ENCODE data around the gene PPM1J. TPM values are rescaled to one million over a fixed set of nuclear protein-coding genes. Genes with fewer than 3 reads are reported as not detected.

PPM1J gene
- total RNA-seq, 1 donor from 2014 or later = 1.6 TPM

DNA sequence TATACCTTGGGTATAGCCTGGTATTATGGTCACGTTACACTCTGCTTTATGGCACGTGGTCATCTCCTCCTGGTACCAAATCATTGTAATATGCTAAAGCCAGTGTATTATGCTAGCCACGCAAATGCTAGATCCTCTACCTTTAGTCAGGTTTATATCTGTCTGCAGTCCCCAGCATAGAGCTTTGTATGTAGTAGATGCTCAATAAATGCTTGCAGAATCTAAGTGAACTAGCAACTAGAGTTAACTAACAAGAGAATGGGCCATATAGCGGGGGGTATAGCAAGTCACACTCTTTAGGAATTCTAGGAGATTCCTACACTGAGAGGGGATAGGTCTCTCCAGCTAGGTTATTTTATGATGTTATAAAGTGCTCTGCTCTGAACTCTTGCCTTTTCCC lies 37.6 kb downstream of the PPM1J start:
- H3K4me1 Mint-ChIP-seq (ENCODE audit: unreplicated experiment) = peaks cover 22% of the 10 kb centered on the region
- H3K27ac Mint-ChIP-seq (ENCODE audit: unreplicated experiment) = no peak overlapping the region
- no peaks in the 10 kb centered on the region for H3K9me3 Mint-ChIP-seq (ENCODE audit: unreplicated experiment)
- no peak for DNase-seq (ENCODE audit: low spot score)
- no peak overlapping the region for H3K4me3 Mint-ChIP-seq (ENCODE audit: unreplicated experiment)
- no peaks in the 10 kb centered on the region for H3K36me3 Mint-ChIP-seq (ENCODE audit: low read depth, unreplicated experiment)
- TF ChIP-seq, protein P1, sequence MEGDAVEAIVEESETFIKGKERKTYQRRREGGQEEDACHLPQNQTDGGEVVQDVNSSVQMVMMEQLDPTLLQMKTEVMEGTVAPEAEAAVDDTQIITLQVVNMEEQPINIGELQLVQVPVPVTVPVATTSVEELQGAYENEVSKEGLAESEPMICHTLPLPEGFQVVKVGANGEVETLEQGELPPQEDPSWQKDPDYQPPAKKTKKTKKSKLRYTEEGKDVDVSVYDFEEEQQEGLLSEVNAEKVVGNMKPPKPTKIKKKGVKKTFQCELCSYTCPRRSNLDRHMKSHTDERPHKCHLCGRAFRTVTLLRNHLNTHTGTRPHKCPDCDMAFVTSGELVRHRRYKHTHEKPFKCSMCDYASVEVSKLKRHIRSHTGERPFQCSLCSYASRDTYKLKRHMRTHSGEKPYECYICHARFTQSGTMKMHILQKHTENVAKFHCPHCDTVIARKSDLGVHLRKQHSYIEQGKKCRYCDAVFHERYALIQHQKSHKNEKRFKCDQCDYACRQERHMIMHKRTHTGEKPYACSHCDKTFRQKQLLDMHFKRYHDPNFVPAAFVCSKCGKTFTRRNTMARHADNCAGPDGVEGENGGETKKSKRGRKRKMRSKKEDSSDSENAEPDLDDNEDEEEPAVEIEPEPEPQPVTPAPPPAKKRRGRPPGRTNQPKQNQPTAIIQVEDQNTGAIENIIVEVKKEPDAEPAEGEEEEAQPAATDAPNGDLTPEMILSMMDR (IDR thresholded peaks at IDR 0.05; ENCODE audit: unreplicated experiment) = no peak
- peaks cover 6% of the 10 kb centered on the region for H3K27me3 Mint-ChIP-seq (ENCODE audit: unreplicated experiment)

DNA sequence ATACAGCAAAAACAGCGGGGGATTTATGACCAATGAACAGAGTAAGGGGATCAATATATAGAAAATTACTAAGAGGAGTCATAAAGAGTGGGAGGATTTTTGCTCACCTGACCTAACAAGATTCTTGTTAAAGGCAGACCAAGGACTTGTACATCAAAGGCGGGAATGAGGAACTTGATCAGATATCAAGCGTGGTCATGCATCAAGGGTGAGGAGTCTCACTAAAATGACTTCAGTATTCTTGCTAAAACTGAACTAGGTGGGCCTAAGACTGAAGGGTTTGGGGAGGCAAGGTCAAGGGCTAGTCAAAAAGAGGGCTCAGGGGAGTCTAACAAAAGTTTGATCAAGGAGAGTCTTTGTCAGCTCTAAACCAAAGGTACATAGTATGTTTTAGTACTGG lies 38.6 kb downstream of the PPM1J start:
- H3K27ac Mint-ChIP-seq (ENCODE audit: unreplicated experiment) = no peak overlapping the region

DNA sequence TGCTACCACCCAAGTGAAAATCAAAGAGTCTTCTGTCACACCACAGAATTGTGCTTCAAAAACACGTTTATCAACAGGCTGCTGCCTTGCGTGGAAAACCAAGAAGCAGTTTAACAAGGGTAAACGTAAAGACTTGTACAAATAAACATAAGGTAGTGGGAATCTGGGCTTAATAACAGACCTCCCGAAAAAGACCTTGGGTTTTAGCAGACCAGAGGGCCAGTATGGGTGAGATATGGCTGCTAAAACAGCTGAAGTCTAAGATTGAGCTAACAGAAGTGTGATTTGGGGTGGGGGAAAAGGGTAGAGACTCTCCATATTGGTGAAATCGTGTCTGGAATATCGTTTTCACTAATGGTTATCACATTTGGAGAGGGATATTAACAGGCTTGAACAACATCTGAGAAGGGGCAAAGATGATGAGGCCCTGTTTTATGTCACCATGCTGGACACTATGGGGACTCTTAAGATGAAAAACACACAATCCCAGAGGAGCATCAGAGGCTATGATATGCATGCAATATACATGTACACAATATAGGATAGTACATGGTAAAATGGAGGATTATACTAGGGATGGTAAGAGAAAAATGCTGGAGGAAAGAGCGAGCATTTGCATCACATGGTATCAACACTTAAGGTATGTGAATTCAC lies 39.3 kb downstream of the PPM1J start:
- Mint-ChIP-seq H3K27ac (ENCODE audit: unreplicated experiment) (no peak overlapping the region), H3K9me3 (ENCODE audit: unreplicated experiment) (no peaks in the 10 kb centered on the region), H3K36me3 (ENCODE audit: low read depth, unreplicated experiment) (peaks cover 3% of the 10 kb centered on the region), H3K4me3 (ENCODE audit: unreplicated experiment) (peak overlapping the region; percentile 88), H3K4me1 (ENCODE audit: unreplicated experiment) (peaks cover 22% of the 10 kb centered on the region), H3K27me3 (ENCODE audit: unreplicated experiment) (peaks cover 6% of the 10 kb centered on the region)
- no peak for DNase-seq (ENCODE audit: low spot score)
- TF ChIP-seq, protein P1 (IDR thresholded peaks at IDR 0.05; ENCODE audit: unreplicated experiment) = no peak

More for the DNA sequence above, 38.6 kb downstream of the PPM1J start:
- Mint-ChIP-seq H3K27me3 (ENCODE audit: unreplicated experiment) (peaks cover 6% of the 10 kb centered on the region), H3K4me1 (ENCODE audit: unreplicated experiment) (peaks cover 22% of the 10 kb centered on the region), H3K9me3 (ENCODE audit: unreplicated experiment) (no peaks in the 10 kb centered on the region), H3K4me3 (ENCODE audit: unreplicated experiment) (no peak overlapping the region), H3K36me3 (ENCODE audit: low read depth, unreplicated experiment) (no peaks in the 10 kb centered on the region)
- TF ChIP-seq, protein P1 (IDR thresholded peaks at IDR 0.05; ENCODE audit: unreplicated experiment) = no peak
- no peak for DNase-seq (ENCODE audit: low spot score)

DNA sequence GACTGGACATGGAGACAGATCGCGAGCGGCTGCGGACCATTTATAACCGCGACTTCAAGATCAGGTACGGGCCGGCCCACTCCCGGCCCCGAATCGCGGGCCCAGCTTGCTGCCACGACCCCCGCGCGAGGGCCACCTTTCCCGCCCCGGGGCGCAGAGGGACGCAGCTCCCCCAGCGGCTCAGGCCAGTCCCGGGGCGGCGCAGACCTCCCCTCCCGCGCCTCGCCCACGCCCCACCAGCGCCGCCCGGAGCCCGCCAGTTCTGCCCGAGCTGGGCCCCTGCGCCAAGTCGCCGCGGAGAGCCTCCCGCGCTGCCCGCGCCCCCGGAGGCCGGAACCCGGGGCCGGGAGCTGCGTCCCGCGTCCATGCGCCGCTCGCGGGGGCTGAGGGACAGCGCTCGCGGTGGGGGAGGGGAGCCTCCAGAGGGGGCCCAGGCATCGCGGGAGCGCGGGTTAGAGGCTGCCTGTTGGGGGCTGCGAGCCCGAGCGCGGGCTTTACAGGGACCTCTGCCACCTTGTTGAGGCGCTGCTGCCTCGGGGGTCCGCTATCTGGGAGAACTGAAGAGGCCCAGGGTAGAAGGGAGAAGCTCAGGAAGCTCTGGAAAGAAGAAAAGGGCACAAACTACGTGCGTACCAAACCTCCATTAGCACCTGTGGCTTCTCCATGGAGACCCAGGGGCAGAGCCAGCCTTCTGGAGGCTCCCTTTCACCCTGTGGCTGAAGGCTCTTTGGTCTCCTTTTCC lies 40.0 kb downstream of the PPM1J start:
- H3K36me3 Mint-ChIP-seq (ENCODE audit: low read depth, unreplicated experiment) = peaks cover 3% of the 10 kb centered on the region
- TF ChIP-seq, protein P1 (IDR thresholded peaks at IDR 0.05; ENCODE audit: unreplicated experiment) = peak; percentile 28
- H3K9me3 Mint-ChIP-seq (ENCODE audit: unreplicated experiment) = no peaks in the 10 kb centered on the region
- peaks cover 6% of the 10 kb centered on the region for H3K27me3 Mint-ChIP-seq (ENCODE audit: unreplicated experiment)
- peak overlapping the region; percentile 96 for H3K4me3 Mint-ChIP-seq (ENCODE audit: unreplicated experiment)
- H3K4me1 Mint-ChIP-seq (ENCODE audit: unreplicated experiment) = peaks cover 22% of the 10 kb centered on the region
- H3K27ac Mint-ChIP-seq (ENCODE audit: unreplicated experiment) = peak overlapping the region; percentile 87
- DNase-seq (ENCODE audit: low spot score) = peak; percentile 69

DNA sequence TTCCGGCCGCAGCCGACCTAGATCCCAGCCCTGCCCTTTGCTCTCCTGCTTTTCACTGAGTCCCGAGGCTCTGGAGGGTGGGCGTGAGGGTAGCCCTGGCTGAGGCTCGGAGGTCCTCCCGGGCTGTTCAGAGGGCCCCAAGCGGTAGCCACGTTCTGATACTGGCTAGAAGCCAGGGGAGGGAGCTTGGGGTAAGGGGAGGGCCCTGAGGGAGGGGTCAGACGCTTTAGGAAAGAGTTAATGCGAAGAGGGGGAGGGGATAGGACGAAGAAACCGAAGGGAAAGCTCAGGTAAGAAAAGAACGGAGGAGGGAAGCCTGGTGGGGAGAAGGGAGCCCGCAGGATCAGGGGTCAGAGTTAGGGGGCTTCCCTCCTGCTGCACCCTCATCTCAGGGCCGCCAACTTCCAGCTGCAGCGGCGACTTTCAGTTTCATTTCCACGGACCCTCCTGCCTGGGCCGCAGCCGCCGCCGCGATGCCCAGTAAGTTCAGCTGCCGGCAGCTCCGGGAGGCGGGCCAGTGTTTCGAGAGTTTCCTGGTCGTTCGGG lies 40.6 kb downstream of the PPM1J start, which contains the start of gene MOV10:
TSS of gene MOV10 (plus strand) at position 220 of the 546 bp plus-strand sequence. CDS start at position 474, 254 bp downstream.
- H3K4me3 Mint-ChIP-seq (ENCODE audit: unreplicated experiment) = peak within 1 kb of the TSS; percentile 96
- TF ChIP-seq, protein P1 (IDR thresholded peaks at IDR 0.05; ENCODE audit: unreplicated experiment) = no peak
- H3K4me1 Mint-ChIP-seq (ENCODE audit: unreplicated experiment) = peaks cover 22% of the 10 kb centered on the region
- H3K27me3 Mint-ChIP-seq (ENCODE audit: unreplicated experiment) = peaks cover 6% of the 10 kb centered on the region
- no peaks in the 10 kb centered on the region for H3K9me3 Mint-ChIP-seq (ENCODE audit: unreplicated experiment)
- H3K27ac Mint-ChIP-seq (ENCODE audit: unreplicated experiment) = peak within 1 kb of the TSS; percentile 87
- DNase-seq (ENCODE audit: low spot score) = peak; percentile 63
- peaks cover 7% of the 10 kb centered on the region for H3K36me3 Mint-ChIP-seq (ENCODE audit: low read depth, unreplicated experiment)

Measured in endothelial cell (in vitro differentiated cells).